Activated CD4-positive, CD25-positive, alpha-beta regulatory T cell treated with anti-CD3 and anti-CD28 coated beads, Interleukin-2, amount 50 U/mL, for 72 hours (primary cell): Measurements from ENCODE around the gene KCNIP2.

Experiments
- DNase-seq: peaks from one replicate; pipeline ENCODE4 v3.0.0; 2021

KCNIP2 gene

DNA sequence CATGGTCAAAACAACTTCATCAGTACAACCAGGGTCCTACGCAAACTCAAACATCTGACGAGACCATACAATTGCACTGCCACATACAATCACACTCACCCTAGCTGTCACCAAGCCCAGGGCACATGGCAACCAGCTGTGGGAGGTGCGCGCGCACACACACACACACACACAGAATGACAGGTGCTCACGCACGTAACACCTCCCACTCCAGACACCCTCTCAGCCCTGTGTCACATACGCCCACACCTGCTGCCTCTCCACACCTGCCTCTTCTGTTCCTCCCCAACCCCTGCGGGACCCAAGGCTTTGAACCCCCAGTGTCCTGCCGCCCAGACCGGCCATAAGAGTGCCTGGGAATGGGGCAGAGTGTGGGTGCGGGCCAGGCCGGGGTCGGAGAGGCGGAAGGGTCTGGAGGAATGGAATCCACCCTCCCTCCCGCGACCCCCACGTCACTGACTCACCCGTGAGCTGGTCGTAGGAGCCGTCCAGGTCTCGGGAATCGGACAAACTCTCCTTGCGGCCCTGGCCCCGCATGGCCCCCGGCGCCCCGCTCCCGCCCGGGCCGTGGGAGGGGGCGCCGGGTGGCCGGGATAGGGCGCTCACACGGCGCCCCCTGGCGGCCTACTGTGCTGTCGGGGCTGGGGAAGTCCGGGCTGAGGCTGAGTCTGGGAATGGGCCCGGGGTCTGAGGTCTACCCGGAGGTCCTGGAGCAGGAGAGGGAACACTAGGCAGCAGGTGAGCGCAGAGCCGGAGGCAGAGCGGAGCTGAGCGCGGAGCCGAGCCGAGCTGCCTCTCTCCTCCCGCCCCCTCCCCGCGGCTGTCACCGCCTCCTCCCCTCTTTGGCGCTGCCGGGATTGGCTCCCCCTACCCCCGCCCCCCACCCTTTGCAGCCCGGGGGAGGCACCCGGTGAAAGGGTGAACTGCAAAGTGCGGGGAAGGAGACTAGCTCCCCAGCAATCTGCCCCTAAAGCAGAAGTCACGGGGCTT is at the start of gene KCNIP2:
Gene KCNIP2, minus strand, starts transcription at position 769 of the 990 bp plus-strand sequence. Its CDS starts 232 bp downstream, at position 537.
- peak; percentile 52 for DNase-seq

DNA sequence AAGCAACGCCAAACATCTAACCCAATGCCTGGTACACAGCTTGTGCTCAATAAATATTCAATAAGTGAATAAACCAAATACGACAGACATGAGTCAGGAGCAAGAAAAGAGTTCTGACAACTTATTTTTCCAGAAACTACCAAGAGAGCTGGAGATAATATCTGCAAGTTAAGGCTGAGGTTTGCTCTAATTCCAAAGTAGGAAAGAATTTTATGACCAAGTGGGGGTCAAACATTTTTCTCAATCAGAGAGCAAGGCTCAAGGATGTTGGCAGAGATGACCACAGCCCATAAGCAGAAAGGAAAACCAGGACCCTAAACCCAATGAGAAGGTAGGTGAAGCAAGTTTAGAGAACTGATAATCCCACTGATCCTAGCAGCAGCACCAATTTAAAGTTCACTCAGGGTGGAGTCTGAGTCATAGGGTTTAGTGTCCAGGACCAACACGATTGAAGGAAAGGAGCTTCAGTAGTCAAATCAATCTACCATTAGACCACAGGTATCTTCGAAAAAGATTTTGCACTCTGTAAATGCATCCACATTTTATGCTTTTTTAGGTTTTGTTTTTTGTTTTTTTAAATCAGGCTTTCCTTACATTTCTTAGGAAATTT is 49.3 kb upstream of the KCNIP2 start:
- no peak for DNase-seq

DNA sequence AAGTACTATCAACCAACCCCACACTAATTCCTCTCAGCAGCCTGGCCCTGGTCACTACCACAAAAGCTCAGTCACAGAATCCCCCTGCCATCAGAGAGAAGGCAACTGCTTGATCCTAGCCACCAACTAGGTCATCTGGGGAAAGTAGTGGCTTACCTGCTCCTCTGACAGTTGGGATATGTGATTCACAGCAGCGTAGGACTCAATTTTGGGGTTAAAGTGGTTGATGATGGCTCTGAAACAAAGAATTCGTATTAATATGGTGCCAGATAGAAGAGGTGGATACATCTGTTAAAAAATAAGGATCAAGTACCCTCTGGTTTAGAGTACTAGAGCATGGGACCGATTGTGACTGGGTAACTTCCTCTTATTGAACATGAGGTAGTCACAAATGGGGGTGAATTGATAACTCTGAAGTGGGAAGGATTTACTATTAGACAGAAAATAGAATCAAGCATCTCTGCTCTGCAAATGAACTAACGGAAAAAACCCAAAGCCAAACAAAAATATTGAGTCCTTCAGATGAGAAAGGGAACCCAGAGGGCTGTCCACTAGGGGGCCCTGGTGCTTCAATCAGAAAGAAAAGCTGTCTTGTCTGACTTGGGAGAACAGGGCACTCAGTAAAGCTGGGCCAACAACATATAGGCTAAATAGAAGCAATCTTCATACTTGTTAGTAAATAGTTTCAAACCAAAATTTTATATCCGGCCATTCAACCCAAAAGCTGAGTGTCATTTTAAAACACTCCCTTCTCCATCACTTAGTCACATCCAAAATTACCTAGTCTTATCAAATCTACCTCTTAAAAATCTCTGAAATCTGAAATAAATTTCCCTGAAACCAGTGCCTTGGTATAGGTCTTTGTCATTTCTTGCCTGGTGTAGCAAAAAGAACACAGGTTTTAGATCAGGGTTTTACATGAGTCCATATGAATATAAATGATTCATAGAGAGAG is 45.9 kb upstream of the KCNIP2 start:
- peak; percentile 65 for DNase-seq

DNA sequence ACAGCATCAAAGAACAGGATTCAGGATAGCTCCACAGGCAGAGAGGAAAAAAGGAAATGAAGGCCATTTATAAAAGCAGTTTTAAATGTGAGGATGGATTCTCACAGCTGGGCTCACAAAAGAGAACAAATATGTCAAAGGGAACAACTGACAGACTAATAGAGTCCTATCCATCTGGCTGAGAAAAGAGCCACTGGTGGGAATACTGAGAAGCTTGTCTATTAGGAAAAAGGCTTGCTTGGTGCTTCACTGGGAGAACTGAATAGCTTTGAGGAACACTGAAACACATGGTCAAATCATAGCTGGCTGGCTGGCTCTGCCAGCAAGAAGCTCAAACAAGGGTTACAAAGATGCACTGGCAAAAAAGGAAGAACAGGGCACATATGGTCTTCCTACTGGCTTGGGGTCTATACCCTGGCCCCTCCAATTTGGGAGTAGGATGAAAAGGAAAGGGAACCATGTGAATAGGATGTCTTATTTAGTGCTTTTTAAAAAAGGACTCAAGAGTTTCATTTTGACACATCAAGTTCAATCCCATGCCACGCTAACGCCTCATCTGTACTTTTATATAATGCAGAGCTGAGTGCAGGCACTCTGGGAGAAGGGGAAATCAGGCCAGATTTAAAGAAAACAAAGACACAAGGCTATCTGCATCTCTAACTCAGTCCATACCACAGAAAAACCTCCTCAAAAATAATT is 44.8 kb upstream of the KCNIP2 start:
- no peak for DNase-seq

DNA sequence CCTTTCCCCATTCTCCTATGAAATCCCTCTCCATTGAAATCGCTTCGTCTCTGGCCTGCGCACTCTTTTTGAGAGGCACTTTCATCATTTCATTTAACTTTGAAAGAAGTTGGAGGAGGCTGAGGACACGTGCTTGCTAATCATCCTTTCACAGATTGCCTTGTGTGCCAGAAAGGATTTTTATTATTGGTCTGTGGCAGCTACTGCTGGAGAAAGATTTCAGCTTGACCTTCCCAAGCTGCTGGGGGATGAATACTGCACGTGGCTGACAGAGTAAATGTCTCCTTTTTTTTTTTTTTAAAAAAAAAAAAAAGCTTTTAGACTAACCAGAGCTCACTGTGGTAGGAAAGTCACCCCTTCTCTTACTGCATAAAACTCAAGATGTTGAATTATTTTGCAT is 44.2 kb upstream of the KCNIP2 start:
- DNase-seq, result no peak

DNA sequence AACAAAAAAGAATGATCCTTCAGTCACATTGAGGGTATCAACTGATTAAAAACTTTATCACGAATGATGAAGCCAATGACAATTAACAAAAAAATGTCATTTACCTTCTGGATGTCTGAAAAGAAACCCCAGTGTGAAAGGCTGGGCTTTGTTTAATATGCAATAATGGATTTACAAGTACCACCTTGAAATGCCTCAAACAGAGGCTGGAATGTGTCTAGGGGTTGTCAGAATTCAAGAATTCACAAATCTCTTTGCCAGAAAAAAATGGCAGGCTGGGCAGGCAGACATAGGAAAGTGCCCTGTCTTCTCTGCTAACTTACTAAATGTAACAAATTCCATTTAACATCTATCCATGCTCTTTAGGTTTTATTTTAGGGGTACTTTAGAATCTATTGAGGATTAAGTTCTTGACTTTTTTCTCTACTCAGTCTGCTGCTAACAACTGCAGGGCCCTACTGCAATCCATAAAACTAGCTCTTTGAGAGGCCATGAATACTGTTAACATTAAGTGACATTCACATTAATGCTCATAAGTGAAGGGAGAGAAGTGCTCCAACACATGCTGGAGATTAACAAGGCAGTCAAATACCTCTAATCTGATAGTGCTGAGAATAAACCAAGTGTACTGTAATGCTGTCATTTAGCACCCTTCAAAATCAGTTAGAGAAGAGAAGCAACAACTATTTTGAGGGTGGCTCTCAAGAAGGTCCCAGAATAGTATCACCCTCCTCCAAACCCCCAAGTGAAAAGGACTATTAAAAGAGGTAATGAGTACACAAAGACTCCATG is 43.1 kb upstream of the KCNIP2 start:
- DNase-seq, result no peak

DNA sequence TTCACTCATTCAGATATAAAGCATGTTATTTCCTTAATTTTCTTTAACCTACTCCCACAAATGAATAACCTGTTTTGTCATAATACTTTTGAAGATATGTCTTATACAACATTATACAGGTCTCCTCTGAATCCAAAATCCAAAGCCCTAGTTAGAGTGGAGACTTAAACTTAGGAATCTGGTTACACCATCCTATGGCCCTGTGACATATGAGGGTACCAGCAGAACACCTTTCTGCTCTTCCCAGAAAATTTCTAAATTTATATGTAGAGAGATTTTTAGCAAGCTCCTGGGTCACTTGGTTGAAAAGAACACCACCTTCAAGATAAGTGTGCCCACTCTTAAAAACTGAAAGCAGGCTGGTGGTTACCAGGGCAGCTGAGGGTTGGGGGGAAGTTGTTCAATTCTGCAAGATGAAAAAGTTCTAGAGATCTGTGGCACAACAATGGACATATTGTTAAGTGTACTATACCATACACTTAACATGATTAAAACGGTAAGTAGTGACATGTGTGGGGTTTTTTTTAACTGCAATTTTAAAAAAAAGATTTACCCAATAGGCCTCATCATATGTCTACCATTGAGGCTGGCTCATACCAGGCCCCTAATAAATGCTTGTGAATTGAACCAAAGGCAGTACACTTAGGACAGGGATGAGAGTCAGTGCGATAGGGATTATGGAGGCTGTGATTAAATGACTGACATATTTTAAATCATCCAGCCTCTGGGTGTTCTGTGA is 37.6 kb upstream of the KCNIP2 start:
- no peak for DNase-seq

DNA sequence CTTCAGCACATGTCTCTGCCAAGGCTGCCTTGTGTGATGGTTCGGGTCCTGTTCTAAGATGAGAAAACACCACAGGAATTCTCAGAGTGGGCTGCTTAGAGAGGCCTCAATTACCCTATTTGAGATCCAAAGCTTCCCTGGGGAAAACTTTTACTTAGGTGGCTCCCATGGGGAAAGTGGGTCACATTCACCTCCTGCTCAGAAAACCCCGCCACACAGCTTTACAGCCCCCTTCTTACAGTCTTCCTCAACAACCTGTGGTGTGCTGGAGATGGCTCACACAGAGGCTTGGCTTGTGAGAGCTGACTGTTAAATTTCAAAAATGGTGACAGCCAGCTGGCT is 36.6 kb upstream of the KCNIP2 start:
- DNase-seq, result no peak

DNA sequence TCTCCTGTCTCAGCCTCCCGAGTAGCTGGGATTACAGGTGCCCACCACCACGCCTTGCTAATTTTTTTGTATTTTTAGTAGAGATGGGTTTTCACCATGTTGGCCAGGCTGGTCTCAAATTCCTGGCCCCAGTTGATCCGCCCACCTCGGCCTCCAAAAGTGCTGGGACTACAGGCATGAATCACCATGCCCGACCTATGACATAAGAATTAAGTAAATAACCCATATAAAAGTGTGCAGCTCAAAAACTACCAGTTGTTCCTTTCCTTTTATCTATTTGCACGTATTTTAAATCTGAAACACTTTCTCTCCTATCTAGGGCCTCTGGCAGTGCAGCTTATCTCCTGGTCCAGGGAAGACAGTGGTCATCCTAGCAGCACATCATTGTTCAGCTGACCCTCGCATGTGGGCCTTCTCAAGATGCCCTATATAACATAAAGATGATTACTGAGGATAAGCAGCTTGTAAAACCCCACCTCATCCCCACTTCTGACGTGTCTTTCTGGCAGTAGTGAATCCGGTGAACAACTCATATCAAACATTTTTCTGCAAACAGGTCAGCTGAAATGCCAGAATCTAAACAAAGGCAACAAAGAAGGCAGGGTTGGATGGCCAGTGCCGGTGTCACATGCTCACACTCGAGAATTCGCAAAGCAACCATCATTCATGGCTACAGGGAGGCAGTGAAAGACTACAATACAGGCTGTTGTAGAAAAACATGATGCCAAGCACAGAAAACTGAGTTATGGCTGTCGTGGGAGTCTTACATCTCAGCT is 36.0 kb upstream of the KCNIP2 start:
- no peak for DNase-seq

DNA sequence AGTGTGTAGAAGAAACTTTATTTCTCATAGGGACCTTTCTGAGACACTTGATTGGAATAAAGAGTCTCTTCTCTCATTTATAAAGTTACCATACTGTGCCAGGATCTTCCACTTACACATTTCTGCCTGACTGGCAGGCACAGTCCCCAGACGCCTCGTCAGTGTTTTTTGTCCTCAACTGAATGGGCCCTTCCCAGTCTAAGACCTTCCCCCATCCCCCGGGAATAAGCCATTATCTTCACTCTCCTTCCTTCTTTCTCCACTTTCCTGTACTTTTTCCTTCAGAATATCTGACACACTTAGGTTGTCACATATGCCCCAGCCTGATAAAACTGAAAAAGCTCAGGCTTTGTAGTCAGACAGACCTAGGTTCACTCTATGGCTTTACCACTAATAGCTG is 35.3 kb upstream of the KCNIP2 start:
- no peak for DNase-seq

DNA sequence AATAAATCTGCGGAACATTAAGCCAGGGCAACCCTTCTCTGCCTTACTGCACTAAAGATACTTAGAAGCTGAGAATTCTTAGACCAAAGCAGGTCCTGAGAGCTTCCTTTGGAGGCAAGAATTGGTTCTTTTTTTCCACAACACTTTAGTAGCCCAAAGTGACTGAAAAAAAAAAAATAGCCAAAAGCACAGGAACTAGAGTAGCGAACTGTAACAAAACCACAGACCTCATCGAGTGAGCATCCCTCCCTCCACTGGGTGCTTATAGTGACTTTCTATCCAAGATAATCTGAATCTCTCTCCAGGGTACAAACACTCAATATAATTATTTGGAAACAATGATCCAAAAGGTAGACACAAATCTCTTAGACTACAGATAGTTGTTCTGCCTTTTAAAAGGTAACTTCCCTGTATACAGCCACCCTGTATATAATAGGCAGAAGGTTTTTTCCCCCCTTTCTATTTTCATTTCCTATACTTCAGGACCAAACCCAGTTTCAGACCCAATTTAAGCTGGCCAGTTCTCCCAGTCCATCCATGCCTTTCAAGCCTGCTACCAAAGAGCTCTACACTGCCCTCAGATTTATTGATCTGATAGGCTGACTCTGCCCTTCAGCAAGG is 31.6 kb upstream of the KCNIP2 start:
- no peak for DNase-seq

DNA sequence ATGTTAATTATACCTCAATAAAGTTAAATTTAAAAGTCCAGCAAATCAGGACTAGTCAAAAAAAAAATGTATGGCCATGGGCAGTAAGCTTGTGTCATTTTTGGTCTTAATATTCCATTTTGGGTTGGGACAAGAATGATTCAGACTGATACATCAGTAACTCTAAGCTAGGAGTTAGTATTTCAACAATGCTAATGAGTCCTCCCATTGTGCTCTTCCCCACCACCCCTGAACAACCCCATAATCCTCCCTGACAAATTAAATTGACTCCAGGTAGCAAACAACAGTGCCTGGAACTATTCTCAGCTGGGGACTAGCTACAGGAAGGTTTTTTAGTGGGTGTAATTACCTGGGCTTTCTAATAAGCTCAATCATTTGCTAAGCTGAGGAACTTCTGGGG is 30.7 kb upstream of the KCNIP2 start:
- no peak for DNase-seq

DNA sequence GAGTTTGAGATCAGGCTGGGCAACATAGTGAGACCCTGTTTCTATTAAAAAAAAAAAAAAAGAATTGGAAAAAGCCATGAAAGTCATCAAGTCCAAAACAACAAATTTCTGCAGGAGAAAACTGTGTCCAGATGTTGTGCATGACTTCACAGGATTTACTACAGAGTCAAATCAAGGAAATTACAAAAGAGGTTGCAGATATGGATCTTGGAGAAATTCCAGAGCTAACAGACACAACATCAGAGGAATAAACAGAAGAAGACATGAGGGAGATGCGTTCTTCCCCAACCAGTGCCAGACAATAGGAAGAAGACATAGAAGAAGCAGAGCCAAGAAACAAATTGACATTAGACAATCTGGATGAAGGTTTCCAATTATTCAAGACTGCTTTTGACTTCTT is 24.3 kb upstream of the KCNIP2 start:
- no peak for DNase-seq

DNA sequence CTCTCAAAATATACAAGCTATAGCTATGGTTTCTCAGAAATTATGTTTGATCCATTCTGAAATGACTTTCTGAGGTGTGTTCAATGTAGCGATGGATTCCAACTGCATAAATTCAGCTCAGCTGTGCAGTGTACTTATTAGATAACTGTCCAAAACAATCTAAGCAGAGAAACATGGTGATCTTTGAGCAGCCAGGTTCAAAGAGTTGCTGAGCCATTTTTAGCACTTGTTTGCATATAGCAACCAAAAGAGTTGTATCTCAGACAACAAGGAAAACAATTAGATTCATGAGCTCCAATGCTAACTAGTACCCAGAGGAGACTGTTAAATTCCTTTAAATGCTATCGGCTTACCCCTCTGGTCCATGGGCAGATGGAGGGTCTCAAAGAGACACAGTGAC is 15.9 kb upstream of the KCNIP2 start:
- no peak for DNase-seq

DNA sequence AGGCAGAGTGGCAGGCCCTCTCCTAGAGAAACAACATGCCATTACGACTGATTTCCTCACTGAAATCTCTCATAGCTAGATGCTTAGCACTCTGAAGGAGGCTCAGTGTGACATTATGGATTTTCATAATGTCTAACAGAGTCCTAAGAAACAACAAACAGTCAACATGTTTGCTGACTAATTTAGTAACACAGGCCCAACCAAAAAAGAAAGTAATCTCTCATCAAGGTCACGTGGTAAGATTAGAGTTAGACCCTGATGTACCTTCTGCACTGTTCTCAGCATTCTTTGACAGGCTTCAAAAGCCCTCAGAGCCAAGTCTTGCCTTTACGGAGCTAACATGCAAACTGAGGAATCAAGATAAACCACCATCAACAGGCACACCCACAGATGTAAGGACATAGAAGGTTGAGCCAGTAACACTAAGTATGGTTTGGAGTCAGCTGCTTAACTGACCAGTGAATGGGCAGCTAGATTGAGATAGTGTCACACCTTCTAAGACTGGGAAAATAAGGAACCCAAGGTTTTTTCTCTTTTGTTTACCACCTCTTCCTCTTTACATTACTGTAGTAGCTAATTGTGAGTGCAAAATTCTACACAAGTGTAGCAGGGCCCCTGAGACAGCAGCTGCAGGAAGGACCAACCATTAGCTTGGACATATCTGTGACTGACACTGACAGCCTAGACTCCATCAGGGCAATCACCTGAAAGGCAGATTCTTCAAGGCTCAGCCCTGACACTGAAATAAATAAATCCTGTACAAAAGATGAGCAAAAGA is 15.3 kb upstream of the KCNIP2 start:
- DNase-seq, result no peak

DNA sequence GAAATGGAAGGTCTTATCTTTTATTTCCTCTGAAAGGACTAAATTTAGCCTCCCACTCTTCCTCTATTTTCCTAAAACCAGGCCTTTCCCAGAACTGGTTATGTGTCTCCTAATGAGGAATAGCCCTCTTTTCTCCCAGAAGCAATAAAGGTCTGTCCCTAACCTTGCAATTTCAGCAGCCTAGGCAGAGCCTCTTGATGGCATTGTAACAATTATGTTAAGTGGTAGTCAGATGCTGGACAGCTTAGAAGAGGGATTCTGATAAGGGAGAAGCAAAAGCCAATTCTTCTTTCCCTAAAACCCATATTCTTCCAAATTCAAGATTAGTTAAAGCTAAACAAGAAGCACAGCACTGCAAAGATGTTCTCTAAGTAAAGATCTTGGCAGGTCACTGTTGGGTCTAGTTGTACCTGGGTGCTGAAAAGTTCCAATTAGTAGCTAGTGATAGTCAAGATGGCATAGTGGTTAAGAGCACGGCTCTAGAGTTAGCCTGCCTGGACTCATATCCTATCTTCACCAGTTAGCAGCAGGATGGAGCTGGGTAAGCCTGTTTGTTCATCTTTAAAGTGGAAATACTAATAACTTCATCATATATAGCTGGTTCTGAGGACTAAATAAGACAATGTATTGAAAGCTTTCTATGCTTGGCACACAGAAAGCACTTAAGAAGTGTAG is 14.3 kb upstream of the KCNIP2 start:
- no peak for DNase-seq

DNA sequence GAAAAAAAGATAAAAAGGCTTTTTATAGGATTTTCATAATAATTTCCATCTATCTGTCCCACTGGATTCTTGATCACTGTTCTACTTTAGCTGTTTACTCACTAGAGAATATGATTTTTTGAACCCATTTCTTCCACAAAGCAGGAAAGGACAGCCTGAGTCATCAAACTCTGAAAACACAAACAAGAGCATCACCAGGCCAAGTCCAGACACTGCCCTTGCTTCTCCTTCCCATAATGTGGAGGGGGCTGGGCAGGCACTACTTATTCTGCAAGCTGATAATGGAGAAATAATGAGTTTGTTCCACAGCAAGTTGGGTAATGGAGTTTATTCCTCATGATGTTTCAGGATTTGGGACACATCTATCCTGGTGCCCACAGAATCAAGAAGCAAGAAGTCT is 13.0 kb upstream of the KCNIP2 start:
- DNase-seq, result no peak

DNA sequence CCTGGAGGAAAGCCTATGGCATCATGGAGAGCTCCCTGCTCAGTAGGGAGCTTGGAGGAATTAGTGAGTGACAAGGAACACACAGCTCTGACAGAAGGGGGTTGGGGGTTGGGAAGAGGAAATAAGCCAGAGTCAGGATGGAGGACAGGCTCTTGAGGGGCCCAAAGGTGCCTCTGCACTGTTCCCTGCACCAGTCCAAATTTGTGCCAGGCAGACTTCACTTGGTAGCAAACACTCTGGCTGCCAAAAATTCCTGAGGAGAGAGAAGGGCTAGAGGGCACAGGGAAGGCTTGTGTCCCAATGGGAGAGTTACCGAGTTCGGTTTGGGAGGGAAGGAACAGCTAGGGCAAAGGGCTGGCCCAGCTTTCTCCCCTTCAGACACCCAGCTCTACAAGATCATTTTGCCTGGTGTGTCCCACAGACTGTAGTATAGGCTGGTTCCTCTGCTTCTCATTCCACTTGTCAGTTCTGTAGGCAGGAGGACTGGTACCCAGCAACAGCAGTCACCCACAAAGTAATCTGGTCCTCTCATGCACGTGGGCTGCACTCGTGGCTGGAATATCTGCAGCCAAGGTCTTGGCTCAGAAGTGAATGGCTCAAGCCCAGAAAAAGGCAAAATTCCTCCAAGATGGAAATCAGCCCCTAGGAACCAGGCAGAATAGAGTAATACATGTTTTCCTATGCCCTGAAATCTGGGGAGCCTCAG is 8.0 kb upstream of the KCNIP2 start:
- no peak for DNase-seq
